GM19035 (cell line): ENCODE data around the gene DUT.
"Not testable (repeated sequence)": the region's sequence is repeated elsewhere in the genome, so short reads cannot be mapped to it uniquely, and the experiment has no call there.

Source experiments
- ATAC-seq: cut with Tn5 transposase; IDR thresholded peaks from one replicate; pipeline ENCODE4 v1.9.1; 2021; ENCODE audit not compliant: unreplicated experiment

Gene DUT

GRCh38 chr15:48326180-48326579, 5.0 kb upstream of the DUT start:
- ATAC-seq, result not testable (repeated sequence)

DNA sequence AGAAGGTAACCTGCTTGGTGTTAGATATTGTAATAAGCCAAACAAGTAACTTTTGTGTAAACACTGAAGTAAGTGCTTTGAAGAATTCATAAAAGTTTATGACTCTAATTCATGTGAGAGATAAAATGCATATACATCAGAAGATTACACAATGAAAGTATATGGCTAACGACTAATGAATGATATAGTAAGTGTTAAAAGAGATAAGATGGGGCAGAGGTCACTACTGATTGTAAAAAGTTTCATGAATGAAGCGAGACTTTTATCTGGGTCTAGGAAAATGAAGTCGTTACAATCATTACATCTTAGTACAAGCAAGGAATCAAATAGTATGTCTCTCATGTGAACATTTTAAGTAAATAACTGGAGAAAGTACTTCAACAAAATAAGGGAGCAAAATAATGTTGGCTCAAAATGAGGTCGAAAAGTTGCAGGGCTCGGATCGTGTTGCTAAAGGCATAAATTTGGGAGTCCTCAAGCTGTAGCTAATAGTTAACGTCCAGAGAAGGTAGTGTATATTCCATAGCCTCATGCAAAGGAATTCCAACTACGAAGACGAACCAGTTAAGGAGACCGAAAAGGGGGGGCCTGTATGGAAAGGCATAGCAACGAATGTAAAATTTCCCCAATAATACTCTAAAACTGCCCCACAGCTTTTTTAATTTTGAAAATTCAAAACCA, 984 bp upstream of the DUT start:
- ATAC-seq, result no peak

- ATAC-seq, result peak; percentile 49
Observed at GRCh38 chr15:48331796-48332641, 790 bp downstream of the DUT start.

- ATAC-seq, result no peak
Observed at GRCh38 chr15:48332642-48333034, 1.4 kb downstream of the DUT start.

- ATAC-seq, result no peak
Observed at GRCh38 chr15:48333540-48333939, 2.3 kb downstream of the DUT start.

GRCh38 chr15:48334260-48334659, 3.0 kb downstream of the DUT start:
- ATAC-seq, result no peak

- ATAC-seq, result no peak
Observed at GRCh38 chr15:48336940-48337339, 5.7 kb downstream of the DUT start.

GRCh38 chr15:48337607-48338006, 6.4 kb downstream of the DUT start:
- ATAC-seq, result no peak

- no peak for ATAC-seq
Observed at GRCh38 chr15:48340111-48340510, 8.9 kb downstream of the DUT start.

DNA sequence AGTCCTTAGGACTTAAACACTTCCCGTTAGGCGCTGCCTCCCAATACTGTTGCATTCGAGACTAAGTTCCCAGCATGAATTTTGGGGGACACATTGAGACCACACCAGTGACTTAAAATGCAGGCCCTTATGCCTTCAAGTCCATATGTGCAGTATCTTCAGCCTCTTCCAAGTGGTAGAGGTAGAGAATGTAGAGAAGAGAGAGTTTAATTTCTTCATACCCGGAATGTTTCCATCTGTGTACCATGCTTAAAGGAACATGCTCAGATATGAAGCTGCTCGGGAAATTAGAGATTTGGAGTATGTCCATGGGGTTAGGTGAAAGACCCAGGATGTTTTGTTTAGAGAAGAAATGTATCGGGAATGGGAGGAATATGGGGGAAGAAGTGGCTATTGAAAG, 12.6 kb downstream of the DUT start:
- ATAC-seq, result no peak

DNA sequence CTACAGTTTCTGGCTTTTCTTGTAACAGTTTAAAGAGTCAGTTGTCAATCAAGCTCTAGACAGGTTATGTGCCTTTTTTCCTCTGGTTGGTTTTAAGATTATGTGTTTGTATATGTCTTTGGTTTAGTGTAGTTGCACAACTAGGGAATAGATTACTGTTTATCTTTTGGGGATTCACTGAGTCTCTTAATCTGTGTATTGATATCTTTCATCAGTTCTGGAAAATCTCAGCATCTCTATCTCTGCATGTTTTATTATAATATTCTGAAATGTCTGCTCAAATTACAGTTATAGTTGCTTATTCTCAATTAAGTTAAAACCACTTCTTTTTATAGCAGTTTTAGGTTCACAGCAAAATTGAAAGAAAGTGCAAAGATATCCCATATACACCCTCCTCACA, 14.3 kb downstream of the DUT start:
- ATAC-seq, result no peak

- ATAC-seq, result no peak
Observed at GRCh38 chr15:48352474-48353072, 21.3 kb downstream of the DUT start.

DNA sequence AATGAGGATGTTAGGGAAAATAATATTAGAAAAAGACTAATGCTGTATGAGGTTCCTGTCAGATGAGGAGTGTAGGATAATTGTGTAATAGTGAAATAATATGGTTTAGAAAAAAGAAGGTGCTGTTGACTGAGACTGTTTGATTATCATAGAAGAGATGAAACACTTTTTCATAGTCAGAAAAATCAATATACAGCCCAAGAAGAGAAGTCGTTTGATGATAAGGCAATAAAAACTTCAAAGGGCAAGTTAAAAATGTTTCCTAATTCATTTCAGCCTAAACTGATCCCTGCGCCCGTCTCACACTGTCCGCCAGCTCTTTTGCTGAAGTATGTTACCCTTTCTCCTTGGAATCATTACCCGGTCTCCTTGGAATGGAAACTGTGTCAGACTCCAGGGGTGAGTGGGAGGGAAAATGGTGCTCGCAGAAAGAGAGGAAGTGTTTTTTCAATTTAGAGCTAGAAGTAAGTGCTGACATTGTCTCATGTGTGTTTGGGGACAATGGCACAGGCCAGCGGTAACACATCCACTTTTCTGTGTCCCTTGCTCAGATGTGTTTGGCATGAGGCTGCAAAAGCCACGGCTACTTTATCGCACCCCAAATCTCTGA, 23.6 kb downstream of the DUT start:
- ATAC-seq, result no peak

DNA sequence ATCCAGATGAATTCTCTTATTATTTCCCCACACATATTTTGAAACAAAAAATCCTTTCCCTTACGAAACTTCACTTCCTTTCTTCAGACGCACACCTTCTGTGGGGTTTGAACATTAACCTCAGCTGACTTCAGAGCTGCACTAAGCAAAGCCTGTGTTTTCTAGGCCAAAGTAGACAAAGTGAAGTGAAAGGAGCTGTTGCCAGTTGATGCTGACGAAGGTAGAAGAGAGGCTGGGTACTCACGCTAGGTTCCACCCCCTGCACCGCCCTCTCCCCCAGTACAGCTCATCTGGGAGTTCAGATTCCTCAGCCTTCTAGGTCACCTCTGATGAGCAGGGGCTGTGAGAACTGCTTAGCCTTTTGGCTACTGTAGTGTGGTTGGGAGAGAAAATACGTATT, 24.1 kb downstream of the DUT start:
- no peak for ATAC-seq

GRCh38 chr15:48358229-48359152, 27.3 kb downstream of the DUT start:
- no peak for ATAC-seq

DNA sequence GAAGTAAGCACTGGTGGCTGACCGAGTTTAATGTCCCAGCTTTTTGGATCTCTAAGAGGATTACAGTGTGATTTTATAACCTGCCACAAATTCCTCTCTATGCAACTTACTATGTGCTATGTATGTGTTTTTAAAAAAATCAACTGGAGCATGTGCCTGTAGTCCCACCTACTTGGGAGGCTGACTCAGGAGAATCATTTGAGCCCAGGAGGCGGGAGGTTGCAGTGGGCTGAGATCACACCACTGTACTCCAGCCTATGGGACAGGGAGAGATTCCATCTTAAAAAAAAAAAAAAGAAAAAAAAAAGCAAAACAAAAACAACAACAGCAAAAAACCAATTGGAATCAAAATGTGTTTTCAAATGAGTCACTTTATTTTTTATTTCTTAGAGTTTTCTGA, 29.6 kb downstream of the DUT start:
- ATAC-seq, result no peak

DNA sequence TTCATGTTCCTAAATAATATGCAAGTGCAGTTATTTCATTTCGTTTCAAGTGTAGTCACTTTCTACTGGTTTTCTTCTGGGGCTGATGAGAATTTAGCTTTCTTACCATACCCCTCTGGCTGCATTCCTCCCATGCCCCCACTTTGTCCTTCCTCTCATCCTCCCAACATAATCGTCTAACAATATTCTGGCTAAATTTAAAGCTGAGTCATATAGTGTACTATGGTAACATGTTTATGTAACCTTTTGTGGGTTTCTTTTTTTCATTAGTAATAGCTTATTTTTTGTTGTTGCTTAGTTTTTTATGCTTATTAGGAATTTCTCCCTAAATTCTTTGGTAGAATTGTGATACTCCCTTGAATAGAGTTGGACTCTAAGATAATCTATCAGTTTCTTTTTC, 30.5 kb downstream of the DUT start:
- no peak for ATAC-seq

- ATAC-seq, result no peak
Observed at GRCh38 chr15:48363474-48363873, 32.2 kb downstream of the DUT start.

GRCh38 chr15:48365575-48365974, 34.3 kb downstream of the DUT start:
- no peak for ATAC-seq

GRCh38 chr15:48366584-48367312, 35.5 kb downstream of the DUT start:
- ATAC-seq, result no peak
